Measurements from ENCODE around the gene FGFRL1. TPM values are rescaled to one million over a fixed set of nuclear protein-coding genes. Genes with fewer than 3 reads are reported as not detected.
"Not testable (repeated sequence)": the region's sequence is repeated elsewhere in the genome, so short reads cannot be mapped to it uniquely, and the experiment has no call there.

The FGFRL1 gene
- total RNA-seq, 1 experiment from 2014 or later, result 35.5 TPM

DNA sequence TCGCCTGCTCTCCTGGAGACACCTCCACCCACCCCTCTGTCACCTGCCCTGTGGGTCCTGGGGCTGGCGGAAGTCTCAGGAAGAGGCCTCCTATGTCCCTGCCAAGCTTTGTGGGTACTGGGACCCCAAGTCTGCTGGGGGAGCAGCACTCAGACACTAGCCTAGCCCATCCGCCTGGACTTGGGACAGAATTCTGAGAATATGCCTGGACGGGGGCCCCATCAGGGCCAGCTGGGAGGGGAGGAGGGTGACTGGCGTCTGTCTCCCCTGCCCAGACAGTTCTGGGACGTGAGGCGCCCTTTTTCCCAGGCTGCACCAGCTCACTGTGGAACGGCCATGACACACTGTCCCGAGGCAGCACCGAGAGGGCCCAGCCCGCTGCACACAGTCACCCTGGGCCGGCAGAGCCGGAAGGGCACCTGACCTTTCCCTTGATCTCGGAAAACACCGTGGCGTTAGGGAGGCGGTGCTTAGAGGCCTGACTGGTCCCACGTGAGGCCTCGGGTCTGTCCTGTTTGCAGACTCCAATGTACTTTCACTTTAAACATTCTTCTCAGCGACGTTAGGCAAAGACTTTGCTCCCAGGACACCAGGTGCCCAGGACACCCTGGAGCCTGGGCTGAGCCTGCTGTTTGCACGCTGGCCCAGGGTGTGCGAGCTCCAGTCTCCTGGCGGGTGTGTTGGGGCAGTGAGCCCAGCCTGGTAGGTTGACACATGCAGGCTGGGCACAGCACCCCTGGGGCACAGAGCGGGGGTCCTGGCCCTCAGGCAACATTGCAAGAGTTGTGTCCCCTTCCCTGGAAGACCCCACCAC lies 18.9 kb upstream of the FGFRL1 start:
- DNase-seq (ENCODE audit: low read depth), result no peak

DNA sequence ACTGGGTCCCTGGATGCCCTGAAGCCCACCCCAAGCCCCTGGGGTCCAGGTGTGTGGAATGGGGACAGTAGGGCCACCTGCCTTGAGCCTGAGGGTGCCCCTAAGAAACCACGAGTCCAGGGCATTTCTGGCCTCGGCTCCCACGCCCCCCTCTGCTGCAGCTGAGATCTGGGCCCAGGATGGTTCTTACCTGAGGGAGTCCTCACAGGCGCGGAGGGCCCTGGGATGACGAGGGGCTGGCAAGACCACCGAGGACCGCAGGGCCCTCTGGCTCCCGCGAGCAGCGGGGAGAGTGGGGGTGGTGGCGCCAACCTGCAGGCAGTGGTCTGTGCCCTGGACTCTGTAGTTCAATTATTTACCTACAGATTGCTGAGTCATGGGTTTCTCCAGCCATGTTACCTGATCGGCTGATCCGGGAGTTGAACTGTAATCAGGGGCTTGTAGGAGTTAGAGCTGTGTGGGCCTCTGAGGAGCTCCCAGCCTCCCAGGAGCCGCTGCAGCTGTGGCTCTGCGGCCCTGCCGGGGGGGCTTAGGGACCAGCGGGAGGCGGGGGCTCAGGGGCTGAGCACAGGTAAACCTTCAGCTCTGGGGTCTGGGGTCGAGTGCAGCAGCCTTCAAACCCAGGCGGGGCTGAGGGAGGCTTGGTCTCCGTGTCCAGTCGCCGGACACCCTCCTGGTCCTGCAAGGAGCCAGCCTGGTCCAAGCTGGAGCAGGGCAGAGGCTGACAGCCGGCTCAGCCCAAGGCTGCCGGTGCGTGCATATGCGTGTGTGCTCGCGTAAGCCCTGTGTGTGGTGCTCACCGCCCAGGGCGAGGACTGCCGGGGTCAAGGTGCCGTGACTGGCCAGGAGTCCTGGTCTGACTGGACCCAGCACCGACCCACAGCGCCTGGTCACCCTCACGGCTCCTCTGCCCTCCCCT lies 18.1 kb upstream of the FGFRL1 start, which contains the start of gene SLC26A1:
Gene SLC26A1, minus strand, starts transcription at position 294 of the 919 bp plus-strand sequence. CDS start 1,701 bp downstream, outside the sequence.
- DNase-seq (ENCODE audit: low read depth), result no peak

DNA sequence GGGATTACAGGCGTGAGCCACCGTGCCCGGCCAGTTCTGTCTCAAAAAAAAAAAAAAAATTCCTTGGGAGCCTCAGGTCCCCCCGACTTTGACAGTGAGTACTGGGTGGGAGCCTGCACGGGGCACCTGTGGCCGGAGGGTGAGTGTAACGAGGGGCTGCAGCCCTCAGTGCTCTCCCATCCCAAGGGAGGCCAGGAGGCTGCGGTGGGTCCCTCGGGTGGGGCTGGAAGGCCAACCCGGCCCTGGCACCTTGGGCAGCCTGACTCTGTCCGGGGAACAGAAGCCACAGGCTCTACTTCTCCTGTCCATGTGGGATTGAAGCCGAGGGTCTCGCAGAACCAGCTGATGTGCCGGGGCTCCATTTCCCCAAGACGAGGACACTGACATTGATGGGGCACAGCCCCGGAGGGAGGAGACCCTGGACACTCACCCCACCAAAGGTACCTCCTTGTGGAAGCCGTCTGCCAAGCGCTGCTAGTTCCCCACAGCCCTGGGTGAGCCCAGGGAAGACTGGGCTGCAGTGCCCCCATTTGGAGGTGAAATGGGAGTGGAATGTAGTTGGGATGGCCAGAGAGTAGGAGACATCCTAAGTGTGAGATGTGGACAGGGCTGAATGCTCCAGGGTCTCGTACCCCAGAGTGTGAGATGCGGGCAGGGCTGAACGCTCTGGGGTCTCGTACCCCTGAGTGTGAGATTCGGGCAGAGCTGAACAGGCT lies 16.0 kb upstream of the FGFRL1 start:
- no peak for DNase-seq (ENCODE audit: low read depth)

DNA sequence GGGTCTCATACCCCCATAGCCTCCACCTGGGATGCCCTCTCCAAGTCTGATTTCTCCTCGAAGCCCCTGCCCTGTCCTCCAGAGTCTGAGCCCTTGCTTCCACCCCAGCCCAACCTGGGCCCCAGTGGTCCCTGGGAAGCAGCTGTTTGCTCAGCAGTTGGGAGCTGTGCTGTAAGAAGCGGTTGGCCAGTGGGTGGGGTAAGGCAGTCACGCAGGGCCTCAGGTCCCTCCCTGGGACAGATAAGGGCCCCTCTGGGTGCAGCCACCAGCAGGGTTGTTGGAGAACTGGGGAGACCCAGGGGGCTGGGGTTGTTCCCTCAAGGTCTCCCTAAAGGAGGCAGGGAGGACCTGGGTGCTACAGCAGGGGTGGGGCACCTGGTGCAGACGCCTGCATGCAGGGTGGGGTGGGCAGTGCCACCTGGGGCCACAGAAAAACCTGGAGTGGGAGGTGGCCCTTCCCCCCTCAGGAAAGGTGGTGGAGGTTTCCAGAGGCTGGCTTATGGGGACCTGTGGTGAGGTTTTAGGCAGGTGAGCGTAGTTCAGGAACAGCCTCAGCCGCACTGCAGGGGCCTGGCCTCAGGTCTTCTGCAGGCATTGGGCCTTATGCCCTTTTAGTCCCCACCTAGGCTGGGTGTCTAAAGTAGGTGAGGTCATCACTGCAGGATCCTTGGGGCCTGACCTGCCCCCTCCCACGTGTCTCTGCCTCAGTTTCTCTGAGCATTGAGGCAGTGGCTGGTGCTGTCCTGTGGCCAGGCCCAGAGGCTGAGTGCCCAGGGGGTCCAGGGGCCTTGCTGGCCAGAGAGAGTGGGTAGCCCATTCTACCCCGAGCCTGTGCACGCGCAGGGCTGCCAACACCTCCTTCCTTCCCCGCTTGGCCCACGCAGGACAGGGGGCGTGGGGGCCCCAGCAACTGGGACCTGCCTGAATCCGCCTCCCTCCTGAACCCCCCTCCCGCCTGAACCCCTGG lies 15.1 kb upstream of the FGFRL1 start:
- DNase-seq (ENCODE audit: low read depth), result no peak

DNA sequence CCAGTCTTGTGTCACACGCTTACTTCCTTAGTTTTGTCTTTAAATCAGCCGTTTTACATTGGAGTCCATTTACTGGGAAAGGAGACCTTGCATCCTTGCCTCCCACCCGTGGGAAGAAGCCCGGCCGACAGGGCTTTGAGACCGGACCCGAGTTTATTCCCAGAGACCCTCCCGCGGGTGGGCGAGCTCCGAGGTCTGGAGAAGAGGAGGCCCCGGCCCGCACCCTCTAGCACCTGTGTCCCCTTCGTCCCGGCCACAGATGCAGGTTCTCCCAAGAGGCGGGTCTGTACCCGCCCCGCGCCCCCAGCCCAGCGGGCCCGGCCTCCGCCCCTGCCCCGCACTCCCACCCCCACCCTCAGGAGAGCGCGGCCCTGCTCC lies 14.4 kb upstream of the FGFRL1 start:
- no peak for DNase-seq (ENCODE audit: low read depth)

DNA sequence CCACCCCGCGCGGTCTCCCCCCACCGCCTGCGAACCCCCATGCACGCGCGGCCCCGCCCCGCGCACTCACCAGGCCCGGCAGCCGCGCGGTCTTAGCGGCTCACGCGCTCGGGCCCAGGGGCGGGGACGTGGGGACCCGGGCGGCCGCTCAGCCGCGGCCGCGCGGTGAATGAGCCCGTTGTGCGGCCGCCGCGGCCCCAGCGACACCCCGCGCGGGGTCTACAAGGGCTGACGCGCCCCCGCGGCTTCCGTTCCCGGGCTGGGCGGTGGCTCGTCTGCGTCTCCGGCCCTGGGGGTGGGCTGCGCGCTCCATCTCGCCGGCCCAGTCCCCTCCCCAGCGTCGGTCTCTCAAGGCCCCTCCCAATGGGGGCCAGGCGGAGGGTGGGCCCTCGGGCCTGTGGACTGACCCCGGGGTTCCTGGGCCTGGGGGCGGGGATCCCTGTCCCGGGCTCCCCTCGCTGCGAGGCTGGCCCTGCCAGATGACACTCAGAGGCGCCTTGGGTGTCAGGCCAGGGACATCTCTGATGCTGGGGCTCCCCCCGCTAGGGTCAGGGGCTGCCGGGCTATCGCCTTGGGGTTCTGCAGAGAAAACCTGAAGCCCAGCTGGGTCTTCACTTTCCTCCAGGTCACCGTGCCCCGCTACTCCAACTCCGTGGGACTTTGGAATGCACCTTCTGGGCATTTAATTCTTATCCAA lies 13.9 kb upstream of the FGFRL1 start:
- DNase-seq (ENCODE audit: low read depth), result no peak

DNA sequence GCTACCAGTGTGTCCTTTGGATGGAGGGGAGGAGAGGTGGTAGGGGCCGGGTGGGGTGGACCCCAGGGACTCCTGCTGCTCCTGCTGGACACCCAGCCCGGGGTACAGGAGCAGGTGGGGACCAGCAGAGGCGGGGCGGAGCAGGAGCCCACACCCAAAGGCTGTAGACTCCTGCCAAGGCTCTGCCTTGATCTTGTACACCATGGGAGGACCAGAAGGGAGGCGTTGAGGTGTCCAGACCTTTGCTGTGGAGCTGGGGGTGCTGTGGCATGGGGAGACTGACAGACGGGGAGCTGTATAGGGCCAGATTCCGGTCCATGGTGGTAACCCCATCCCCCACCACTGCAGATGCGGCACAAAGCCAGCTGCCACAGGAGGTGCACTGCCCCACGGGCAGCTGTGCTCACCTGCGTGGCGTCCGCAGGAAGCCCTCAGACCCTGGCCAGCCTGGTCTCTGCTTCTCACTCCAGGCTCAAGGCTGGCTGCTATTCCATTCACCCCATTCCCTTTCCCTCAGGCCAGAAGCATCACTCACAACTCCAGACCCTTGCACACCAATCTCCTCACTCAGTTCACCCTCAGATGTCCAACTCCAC lies 13.2 kb upstream of the FGFRL1 start:
- no peak for DNase-seq (ENCODE audit: low read depth)

DNA sequence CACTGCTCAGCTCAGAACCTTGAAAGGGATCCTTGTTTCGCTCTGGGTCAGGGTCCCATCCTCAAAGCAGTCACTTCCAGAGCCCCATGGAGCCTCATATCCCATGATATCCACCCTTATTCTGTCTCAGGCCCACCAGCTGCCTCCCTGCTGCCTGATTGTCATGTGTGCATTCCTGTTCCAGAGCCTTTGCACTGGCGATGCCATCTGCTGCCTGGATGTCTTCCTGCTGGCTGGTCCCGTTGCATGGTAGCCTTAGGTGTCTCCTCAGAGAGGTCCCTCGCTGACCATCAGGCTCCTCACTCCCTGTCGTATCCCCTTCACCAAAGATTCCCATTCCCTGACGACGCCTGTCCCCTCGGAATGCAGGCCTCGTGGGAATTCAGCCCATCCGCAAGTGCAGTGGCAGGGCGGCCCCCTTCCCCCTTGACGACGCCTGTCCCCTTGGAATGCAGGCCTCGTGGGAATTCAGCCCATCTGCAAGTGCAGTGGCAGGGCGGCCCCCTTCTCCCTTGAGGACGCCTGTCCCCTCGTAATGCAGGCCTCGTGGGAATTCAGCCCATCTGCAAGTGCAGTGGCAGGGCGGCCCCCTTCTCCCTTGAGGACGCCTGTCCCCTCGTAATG lies 12.1 kb upstream of the FGFRL1 start:
- DNase-seq (ENCODE audit: low read depth), result not testable (repeated sequence)

DNA sequence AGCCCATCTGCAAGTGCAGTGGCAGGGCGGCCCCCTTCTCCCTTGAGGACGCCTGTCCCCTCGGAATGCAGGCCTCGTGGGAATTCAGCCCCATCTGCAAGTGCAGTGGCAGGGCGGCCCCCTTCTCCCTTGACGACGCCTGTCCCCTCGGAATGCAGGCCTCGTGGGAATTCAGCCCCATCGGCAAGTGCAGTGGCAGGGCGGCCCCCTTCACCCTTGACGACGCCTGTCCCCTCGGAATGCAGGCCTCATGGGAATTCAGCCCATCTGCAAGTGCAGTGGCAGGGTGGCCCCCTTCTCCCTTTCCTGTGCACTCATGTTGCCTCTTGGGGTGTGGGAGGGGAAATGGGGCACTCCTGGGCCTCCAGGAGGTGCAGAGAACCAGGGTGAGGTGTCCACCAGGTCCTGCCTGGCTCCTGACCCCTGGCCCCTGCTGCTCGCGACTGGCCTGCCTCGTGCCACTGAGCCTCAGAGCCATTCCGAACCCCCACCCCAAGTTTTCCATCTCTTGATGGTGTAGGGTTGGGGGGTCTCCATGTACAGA lies 11.5 kb upstream of the FGFRL1 start:
- no peak for DNase-seq (ENCODE audit: low read depth)

DNA sequence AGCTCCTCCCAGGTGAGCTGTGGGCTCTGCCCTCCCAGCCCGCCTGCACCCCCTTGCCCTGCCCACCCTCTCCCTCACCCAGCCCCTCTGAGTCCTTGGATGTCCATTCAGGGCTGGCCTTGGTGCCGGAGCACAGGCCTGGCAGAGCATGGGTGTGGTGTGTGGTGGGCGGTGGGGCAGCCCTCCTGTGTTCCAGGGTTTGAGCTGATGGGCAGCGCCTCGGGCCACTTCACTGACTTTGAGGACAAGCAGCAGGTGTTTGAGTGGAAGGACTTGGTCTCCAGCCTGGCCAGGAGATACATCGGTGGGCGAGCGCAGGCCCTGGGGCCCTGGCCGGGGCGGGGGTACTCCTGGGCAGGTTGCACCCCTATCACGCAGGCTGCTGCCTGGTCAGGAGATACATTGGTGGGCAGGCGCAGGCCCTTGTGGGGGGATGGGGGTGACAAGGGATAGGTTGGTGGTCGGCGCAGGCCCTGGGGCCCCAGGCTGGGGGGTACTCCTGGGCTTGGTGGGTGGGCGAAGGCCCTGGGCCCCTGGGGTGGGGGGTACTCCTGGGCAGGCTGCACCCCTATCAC lies 10.7 kb upstream of the FGFRL1 start:
- DNase-seq (ENCODE audit: low read depth), result no peak

DNA sequence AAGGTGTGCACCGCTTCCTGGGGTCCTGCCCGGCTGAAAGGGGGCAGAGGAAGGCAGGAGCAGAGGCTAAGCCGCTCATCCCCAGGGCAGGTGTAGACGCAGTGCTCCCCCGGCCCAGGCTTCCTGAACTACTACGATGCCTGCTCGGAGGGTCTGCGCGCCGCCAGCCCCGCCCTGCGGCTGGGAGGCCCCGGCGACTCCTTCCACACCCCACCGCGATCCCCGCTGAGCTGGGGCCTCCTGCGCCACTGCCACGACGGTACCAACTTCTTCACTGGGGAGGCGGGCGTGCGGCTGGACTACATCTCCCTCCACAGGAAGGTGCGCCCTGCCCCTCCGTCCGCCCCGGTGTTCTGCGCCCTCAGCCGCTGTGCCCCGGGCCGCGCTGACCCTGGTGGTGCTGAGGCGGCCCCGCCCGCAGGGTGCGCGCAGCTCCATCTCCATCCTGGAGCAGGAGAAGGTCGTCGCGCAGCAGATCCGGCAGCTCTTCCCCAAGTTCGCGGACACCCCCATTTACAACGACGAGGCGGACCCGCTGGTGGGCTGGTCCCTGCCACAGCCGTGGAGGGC lies 9.8 kb upstream of the FGFRL1 start:
- DNase-seq (ENCODE audit: low read depth), result no peak

DNA sequence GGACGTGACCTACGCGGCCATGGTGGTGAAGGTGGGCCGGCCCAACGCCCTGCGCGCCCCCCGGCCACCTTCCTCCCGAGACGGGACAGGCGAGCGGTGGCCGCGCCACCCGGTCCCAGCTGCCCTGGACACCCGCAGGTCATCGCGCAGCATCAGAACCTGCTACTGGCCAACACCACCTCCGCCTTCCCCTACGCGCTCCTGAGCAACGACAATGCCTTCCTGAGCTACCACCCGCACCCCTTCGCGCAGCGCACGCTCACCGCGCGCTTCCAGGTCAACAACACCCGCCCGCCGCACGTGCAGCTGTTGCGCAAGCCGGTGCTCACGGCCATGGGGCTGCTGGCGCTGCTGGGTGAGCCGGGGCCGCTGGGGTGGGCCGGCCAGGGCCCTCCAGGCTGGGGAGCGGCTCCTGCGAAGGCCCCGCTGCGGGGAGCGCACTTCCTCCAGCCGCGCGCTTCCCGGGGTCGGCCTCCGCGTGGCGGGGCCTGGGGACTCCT lies 9.2 kb upstream of the FGFRL1 start:
- DNase-seq (ENCODE audit: low read depth), result no peak

DNA sequence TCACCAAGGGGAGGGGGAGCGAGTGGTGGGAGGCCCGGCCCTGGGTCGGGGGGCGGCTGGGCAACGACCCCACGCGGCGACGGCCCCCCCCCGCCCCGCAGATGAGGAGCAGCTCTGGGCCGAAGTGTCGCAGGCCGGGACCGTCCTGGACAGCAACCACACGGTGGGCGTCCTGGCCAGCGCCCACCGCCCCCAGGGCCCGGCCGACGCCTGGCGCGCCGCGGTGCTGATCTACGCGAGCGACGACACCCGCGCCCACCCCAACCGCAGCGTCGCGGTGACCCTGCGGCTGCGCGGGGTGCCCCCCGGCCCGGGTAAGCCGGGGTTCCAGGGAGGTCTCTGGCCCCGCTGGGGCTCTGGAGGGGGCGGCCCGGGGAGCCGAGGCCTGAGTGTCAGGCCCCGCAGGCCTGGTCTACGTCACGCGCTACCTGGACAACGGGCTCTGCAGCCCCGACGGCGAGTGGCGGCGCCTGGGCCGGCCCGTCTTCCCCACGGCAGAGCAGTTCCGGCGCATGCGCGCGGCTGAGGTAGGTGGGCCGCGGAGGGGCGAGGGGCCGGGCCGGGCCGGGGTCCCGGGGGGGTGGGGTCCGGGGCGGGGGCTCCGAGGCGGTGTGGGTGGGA lies 8.7 kb upstream of the FGFRL1 start:
- DNase-seq (ENCODE audit: low read depth), result no peak

DNA sequence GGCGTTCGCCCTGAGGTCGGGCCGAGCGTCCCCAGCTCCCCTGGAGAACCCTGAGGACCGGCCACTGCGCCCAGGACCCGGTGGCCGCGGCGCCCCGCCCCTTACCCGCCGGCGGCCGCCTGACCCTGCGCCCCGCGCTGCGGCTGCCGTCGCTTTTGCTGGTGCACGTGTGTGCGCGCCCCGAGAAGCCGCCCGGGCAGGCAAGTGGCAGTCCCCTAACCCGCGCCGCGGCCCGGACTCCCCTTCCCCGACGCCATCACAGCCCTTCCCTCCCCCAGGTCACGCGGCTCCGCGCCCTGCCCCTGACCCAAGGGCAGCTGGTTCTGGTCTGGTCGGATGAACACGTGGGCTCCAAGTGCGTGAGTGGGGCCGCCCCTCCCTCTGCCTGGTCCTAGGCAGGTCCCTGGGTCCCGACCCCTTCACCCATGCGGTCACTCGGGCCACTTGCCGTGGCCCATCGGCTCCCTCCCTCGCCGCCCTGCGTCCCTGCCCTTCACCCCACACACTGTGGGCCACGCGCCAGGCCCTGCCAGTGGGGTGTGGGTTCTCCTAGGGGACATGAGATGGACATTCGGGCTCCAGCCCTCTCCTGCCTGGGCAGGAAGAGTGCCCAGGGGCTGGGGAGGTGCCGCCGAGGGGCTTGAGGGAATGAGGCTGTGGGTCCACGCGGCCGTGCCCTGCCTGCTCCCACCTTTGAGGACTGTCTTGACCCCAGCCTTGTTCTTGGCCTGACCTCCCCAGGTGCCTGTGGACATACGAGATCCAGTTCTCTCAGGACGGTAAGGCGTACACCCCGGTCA lies 8.0 kb upstream of the FGFRL1 start:
- DNase-seq (ENCODE audit: low read depth), result no peak

DNA sequence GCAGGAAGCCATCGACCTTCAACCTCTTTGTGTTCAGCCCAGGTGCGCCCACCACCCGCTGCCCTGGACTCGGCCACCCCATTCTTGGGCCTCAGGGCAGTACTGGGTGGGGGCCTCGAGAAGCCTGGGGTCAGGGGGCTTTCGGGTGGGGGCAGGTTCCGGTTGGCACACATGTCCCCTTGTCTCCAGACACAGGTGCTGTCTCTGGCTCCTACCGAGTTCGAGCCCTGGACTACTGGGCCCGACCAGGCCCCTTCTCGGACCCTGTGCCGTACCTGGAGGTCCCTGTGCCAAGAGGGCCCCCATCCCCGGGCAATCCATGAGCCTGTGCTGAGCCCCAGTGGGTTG lies 7.4 kb upstream of the FGFRL1 start:
- DNase-seq (ENCODE audit: low read depth), result no peak

DNA sequence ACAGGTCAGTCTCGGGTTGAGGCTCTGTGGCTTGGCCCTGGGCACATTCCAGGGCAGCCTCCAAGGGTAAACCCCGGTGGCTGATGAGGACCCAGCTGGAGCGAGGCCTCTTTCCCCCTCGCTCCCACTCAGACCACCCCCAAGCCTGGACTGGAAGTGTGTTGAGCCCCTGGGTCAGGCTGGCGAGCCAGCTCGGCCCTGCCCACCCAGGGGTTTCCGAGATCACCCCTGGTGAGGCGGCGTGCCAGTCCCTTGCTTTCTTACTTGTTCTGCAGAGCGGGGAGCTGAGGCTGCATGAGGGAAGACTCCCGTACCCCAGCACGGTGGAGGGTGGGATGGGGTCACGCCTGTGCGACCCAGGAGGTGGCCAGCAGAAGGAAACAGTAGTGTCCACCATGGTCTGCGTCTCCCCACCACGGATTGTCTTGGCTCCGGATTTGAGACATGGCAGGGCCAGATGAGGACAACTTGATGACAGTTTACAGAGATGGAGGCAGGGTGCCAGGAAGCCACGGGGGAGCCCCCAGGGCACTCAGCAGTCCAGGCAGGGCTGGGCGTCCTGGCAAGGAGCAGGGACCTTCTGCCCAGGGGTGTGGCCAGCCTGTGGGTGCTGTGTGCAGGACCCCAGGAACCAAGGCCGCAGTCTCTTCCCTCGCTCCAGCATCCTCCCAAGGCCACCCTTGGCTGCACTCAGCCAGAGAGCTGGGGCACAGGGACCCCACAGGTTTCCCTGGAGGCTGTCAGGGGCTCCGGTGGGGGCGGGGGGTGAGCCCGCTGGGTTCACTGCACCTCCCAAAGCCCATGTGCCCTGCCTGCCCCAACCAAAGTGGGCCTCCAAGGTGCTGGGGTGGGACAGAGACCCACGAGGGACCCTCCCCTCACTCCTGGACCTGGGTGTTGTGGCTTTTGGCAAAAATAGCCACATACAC lies 6.6 kb upstream of the FGFRL1 start:
- DNase-seq (ENCODE audit: low read depth), result no peak

All from Daoy (cell line).